Measurements from ENCODE around the gene RASSF3. TPM values are rescaled to one million over a fixed set of nuclear protein-coding genes. Genes with fewer than 3 reads are reported as not detected.

The RASSF3 gene
- total RNA-seq, 1 experiment from 2014 or later = 107 TPM

- POLR2A ChIA-PET = no interaction called here
- CTCF ChIA-PET = interaction anchor here (0.5 kb wide), 1 partner anchor 130 kb away, joined by 4 read pairs; no protein-coding TSS in a partner anchor
- Histone ChIP-seq H3K36me3 (ENCODE audit: control insufficient read depth, insufficient read depth, low read length) (peaks cover 11% of the 10 kb centered on the region; the same call in 1 of the 2 replicates), H3K4me1 (ENCODE audit: control insufficient read depth, insufficient read depth, low read length) (peaks cover 2% of the 10 kb centered on the region; the same call in 1 of the 2 replicates), H3K27ac (ENCODE audit: low read length) (no peak overlapping the region), H3K9me3 (ENCODE audit: control insufficient read depth, insufficient read depth, low read depth, low read length) (no peaks in the 10 kb centered on the region), H3K27me3 (ENCODE audit: control insufficient read depth, insufficient read depth, low read length) (no peaks in the 10 kb centered on the region), H3K4me3 (ENCODE audit: low read depth in 2 of 2, low read length in 2 of 2) (no peak overlapping the region)
- BruUV-seq (replicated peaks) = no TSS peak
- in situ Hi-C loops (cut with HindIII; ENCODE audit: low pct_unique_long_range_greater_than_20kb, low sequenced_read_pairs) (no loop called here), intact Hi-C loops (cut with micrococcal nuclease; ENCODE audit: unreplicated experiment) (no loop called here)
- TF ChIP-seq REST (IDR thresholded peaks at IDR 0.05; ENCODE audit: insufficient read depth in 1 of 2, low read depth in 2 of 2, low read length in 1 of 2) (no peak), SIN3A (IDR thresholded peaks at IDR 0.05; ENCODE audit: borderline replicate concordance, insufficient read depth, low read depth, low read length) (no peak), POLR2AphosphoS5 (IDR thresholded peaks at IDR 0.05; ENCODE audit: low read depth, low read length) (no peak), CTCF (IDR thresholded peaks at IDR 0.05) (no peak), TCF7L2 (IDR thresholded peaks at IDR 0.05; ENCODE audit: low read depth, low read length) (no peak)
- no peak for DNase-seq (ENCODE audit: low read depth, low spot score)
- ATAC-seq = no peak
Observed at GRCh38 chr12:64744422-64745258, 134.3 kb downstream of the RASSF3 start.

- no peaks in the 10 kb centered on the region for H3K27me3 ChIP-seq (ENCODE audit: control insufficient read depth, insufficient read depth, low read length)
- peaks cover 2% of the 10 kb centered on the region; the same call in 1 of the 2 replicates for H3K4me1 ChIP-seq (ENCODE audit: control insufficient read depth, insufficient read depth, low read length)
- peaks cover 11% of the 10 kb centered on the region; the same call in 1 of the 2 replicates for H3K36me3 ChIP-seq (ENCODE audit: control insufficient read depth, insufficient read depth, low read length)
- in situ Hi-C loops (cut with HindIII; ENCODE audit: low pct_unique_long_range_greater_than_20kb, low sequenced_read_pairs) (no loop called here), intact Hi-C loops (cut with micrococcal nuclease; ENCODE audit: unreplicated experiment) (no loop called here)
- H3K9me3 ChIP-seq (ENCODE audit: control insufficient read depth, insufficient read depth, low read depth, low read length) = no peaks in the 10 kb centered on the region
- ATAC-seq (peak; percentile 72), DNase-seq (ENCODE audit: low read depth, low spot score) (no peak)
- no peak for TF ChIP-seq TCF7L2 (IDR thresholded peaks at IDR 0.05; ENCODE audit: low read depth, low read length)
- TF ChIP-seq SIN3A (IDR thresholded peaks at IDR 0.05; ENCODE audit: borderline replicate concordance, insufficient read depth, low read depth, low read length) = no peak
- TF ChIP-seq CTCF (IDR thresholded peaks at IDR 0.05) = no peak
- no peak for TF ChIP-seq POLR2AphosphoS5 (IDR thresholded peaks at IDR 0.05; ENCODE audit: low read depth, low read length)
- no peak for TF ChIP-seq REST (IDR thresholded peaks at IDR 0.05; ENCODE audit: insufficient read depth in 1 of 2, low read depth in 2 of 2, low read length in 1 of 2)
- ChIA-PET CTCF (no interaction called here), POLR2A (no interaction called here)
- H3K27ac ChIP-seq (ENCODE audit: low read length) = no peak overlapping the region
- no TSS peak for BruUV-seq (replicated peaks)
- no peak overlapping the region for H3K4me3 ChIP-seq (ENCODE audit: low read depth in 2 of 2, low read length in 2 of 2)
Observed at GRCh38 chr12:64745259-64745807, 135.0 kb downstream of the RASSF3 start.

All from Panc1 (cell line).